ENCODE data around the gene BFAR.

DNA sequence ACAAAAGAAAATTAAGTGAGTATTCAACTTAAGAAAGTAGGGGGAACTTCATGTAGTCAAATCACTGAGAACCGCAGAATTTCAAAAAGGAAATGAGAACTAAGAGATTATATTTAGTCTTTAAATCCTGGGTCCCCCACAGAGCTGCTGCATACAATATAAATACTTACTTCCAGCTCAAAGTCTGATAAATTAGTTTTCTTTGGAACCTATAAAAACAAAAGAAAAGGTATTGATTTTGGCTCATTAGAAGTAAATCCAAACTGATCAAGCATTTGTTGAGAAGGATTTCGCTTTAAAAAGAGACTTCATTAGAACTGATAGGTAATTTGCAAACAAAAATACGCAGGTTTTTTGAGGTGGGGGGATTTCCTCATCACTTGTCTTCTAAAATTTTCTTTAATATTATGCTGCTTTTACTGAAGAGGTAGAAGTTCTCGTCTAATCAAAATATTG, 24.6 kb upstream of the BFAR start:
- TF ChIP-seq, protein P1, sequence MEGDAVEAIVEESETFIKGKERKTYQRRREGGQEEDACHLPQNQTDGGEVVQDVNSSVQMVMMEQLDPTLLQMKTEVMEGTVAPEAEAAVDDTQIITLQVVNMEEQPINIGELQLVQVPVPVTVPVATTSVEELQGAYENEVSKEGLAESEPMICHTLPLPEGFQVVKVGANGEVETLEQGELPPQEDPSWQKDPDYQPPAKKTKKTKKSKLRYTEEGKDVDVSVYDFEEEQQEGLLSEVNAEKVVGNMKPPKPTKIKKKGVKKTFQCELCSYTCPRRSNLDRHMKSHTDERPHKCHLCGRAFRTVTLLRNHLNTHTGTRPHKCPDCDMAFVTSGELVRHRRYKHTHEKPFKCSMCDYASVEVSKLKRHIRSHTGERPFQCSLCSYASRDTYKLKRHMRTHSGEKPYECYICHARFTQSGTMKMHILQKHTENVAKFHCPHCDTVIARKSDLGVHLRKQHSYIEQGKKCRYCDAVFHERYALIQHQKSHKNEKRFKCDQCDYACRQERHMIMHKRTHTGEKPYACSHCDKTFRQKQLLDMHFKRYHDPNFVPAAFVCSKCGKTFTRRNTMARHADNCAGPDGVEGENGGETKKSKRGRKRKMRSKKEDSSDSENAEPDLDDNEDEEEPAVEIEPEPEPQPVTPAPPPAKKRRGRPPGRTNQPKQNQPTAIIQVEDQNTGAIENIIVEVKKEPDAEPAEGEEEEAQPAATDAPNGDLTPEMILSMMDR (IDR thresholded peaks at IDR 0.05; ENCODE audit: low read depth, low read length, poor library complexity, severe bottlenecking), result no peak
- no peak for TF ChIP-seq EZH2phosphoT487 (IDR thresholded peaks at IDR 0.05; ENCODE audit: borderline replicate concordance, low read length)

Measured in DOHH2 (cell line).